Cardiac muscle cell (in vitro differentiated cells and primary cell): Measurements from ENCODE around the gene AFF2. TPM values are rescaled to one million over a fixed set of nuclear protein-coding genes. Genes with fewer than 3 reads are reported as not detected.
A peak's percentile ranks its signal among the peaks of the same experiment; 100 is the strongest.

ENCODE experiments used
- DNase-seq, 2 donors: peaks; one replicate each; pipeline versions ENCODE4 v3.0.0 to v3.0.0-alpha.2; 2010 to 2017; ENCODE audit warnings: low read depth in 1 of 2, low spot score in 1 of 2
- H3K27ac ChIP-seq: fragments of 200-600 bp; sonication (generic); 2 replicates; pipeline ENCODE4 v1.5.1; 2016
- H3K27me3 ChIP-seq: fragments of 200-600 bp; sonication (generic); 2 replicates; pipeline ENCODE4 v1.6.0; 2016; ENCODE audit warnings: control low read depth
- H3K36me3 ChIP-seq: fragments of 200-600 bp; sonication (generic); 2 replicates; pipeline ENCODE4 v1.5.1; 2016; ENCODE audit warnings: control low read depth
- H3K4me1 ChIP-seq: fragments of 200-600 bp; sonication (generic); 2 replicates; pipeline ENCODE4 v1.8.1; 2017; ENCODE audit warnings: low read depth, mild to moderate bottlenecking, mixed run types
- H3K4me3 ChIP-seq: fragments of 200-600 bp; sonication (generic); 2 replicates; pipeline ENCODE4 v1.5.1; 2016; ENCODE audit warnings: mild to moderate bottlenecking
- H3K9me3 ChIP-seq: fragments of 200-600 bp; sonication (generic); 2 replicates; pipeline ENCODE4 v1.5.1; 2017; ENCODE audit warnings: low read depth, mild to moderate bottlenecking, control low read depth
- polyA plus RNA-seq: library from polyadenylated mRNA; unstranded; fragments of >200 nt; fragmentation: Nextera tagmentation; extraction: Ambion mirVana; gene quantifications from 2 replicates; pipeline ENCODE4 v1.2.1, GENCODE V29; 2016
- total RNA-seq: library from RNA; depleted of rRNA; stranded (reverse); fragments of >200 nt; gene quantifications from 2 replicates; pipeline ENCODE4 v1.2.3, GENCODE V29; 2016
- TF ChIP-seq, protein P1 (sequence below): IDR thresholded peaks from 2 replicates; pipeline ENCODE4 v1.5.1; 2012; ENCODE audit warnings: low read depth, mild to moderate bottlenecking, low read length

AFF2 gene
- total and polyA plus RNA-seq, 2 experiments from 2014 or later, result 4.4 to 8.3 TPM

DNA sequence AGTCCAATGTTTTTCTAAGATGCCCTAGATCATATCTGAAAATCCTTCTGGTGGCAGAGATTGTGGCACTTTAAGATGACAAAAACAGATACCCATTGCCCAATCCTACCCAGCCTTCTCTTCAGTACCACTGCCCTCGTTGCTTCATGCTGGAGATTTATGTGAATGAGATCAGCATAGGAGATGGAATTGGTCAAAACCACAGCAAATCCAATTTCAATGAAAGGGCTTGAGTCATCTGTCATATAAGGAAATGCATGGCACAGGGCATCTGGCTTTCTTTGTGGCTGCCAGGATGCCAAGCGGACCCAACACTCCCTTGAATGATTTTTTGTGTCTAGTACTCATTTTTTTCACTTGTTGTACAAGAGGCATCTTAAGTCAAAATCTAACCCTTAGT, 16.8 kb downstream of the AFF2 start:
- no peaks in the 10 kb centered on the region for H3K36me3 ChIP-seq
- H3K27me3 ChIP-seq, result no peaks in the 10 kb centered on the region
- H3K27ac ChIP-seq, result no peak overlapping the region
- H3K9me3 ChIP-seq, result no peaks in the 10 kb centered on the region
- H3K4me1 ChIP-seq, result peaks cover 6% of the 10 kb centered on the region
- no peak overlapping the region for H3K4me3 ChIP-seq
- no peak for DNase-seq
- TF ChIP-seq, protein P1, sequence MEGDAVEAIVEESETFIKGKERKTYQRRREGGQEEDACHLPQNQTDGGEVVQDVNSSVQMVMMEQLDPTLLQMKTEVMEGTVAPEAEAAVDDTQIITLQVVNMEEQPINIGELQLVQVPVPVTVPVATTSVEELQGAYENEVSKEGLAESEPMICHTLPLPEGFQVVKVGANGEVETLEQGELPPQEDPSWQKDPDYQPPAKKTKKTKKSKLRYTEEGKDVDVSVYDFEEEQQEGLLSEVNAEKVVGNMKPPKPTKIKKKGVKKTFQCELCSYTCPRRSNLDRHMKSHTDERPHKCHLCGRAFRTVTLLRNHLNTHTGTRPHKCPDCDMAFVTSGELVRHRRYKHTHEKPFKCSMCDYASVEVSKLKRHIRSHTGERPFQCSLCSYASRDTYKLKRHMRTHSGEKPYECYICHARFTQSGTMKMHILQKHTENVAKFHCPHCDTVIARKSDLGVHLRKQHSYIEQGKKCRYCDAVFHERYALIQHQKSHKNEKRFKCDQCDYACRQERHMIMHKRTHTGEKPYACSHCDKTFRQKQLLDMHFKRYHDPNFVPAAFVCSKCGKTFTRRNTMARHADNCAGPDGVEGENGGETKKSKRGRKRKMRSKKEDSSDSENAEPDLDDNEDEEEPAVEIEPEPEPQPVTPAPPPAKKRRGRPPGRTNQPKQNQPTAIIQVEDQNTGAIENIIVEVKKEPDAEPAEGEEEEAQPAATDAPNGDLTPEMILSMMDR, result no peak

DNA sequence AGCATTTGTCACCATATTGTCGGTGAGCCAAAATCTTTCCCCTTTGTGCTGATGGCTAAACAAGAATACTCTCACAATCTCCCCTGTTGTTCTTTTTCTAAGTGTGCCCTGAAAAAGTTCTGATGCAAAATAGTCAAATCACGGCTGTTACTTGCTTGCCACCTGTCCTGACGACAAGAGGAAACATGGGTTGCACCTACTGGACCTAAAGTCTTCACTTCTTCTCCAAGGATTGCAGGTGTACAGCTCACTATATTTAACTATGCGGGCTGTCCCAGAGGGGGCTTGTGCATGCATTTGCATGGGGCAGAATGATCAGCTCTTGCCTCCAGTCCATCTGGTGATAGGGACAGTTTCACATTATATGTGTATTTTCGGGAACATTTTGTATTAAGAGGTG, 21.6 kb downstream of the AFF2 start:
- TF ChIP-seq, protein P1, result no peak
- Histone ChIP-seq H3K27me3 (no peaks in the 10 kb centered on the region), H3K4me1 (peaks cover 6% of the 10 kb centered on the region), H3K9me3 (no peaks in the 10 kb centered on the region), H3K27ac (no peak overlapping the region), H3K36me3 (no peaks in the 10 kb centered on the region), H3K4me3 (no peak overlapping the region)
- no peak for DNase-seq

DNA sequence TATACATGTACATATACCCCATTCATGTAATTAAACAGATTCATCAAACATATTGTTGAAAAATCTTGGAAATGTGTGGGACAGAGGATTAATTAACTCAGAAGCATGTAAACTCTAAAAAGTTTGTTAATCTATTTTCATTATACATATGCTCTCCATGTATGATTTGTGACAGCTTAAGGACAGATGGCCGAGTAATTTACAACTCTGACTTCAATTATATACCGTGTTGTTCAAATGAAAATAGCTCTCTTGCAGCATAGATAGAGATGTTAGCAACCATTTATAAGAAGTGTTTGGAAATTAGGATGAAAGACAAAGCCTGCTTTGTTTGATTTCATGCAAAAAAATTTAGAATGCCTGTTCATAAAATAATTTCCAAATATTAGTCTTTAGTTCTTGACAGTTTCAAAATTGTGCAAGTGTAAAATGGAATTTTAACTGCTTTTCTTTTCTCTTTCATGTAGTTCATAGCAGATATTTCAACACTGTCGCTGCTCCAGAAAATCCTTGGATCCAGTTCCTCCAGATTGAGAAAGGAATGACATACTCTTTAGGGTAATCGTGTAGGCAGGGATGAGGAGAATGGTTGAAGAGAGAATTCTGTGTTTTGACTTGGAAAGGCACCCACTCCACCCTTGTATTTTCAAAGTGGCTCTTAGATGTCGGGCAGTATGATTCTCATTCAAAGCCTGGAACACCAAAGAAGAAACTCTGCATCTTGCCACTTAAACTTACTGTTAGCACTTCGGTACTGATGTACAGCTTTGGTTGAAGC, 23.1 kb downstream of the AFF2 start:
- peak in 1 of 2 donors; percentile 0 for DNase-seq
- Histone ChIP-seq H3K9me3 (no peaks in the 10 kb centered on the region), H3K27ac (no peak overlapping the region)

DNA sequence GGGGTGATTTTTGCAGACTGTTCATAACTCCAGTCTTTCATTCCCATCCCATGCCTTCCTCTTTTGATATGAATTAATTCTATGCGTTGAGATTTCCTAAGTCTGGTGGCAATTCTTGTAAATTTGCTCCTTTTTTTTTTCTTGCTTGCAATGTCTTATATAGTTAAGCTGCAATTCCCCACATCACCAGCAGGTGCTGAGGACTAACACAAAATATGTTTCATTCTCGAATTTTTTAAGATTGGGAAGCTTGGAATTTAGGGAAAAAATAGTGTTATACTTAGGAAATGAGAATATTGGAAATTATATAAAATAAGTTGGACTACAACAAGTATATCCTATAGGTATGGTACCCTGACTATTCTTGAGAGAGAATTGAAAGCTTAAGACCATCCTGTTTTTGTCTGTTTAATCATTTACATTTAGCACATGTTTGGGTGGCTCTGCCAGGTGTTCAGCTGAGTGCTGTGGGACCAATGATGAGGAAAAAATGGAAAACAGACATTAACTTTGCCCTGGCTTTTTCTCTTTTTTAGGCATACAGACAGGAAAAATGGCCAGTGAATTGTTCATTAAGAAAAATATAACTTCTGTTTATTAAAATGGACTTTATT, 30.2 kb downstream of the AFF2 start:
- H3K36me3 ChIP-seq, result no peaks in the 10 kb centered on the region
- no peaks in the 10 kb centered on the region for H3K9me3 ChIP-seq
- DNase-seq, result peak in 1 of 2 donors; percentile 50
- no peak overlapping the region for H3K4me3 ChIP-seq
- H3K4me1 ChIP-seq, result no peaks in the 10 kb centered on the region
- H3K27ac ChIP-seq, result no peak overlapping the region
- TF ChIP-seq, protein P1, result peak; percentile 67
- no peaks in the 10 kb centered on the region for H3K27me3 ChIP-seq

More for the DNA sequence above, 23.1 kb downstream of the AFF2 start:
- Histone ChIP-seq H3K4me1 (peaks cover 3% of the 10 kb centered on the region), H3K27me3 (no peaks in the 10 kb centered on the region), H3K36me3 (no peaks in the 10 kb centered on the region), H3K4me3 (no peak overlapping the region)
- TF ChIP-seq, protein P1, result no peak

DNA sequence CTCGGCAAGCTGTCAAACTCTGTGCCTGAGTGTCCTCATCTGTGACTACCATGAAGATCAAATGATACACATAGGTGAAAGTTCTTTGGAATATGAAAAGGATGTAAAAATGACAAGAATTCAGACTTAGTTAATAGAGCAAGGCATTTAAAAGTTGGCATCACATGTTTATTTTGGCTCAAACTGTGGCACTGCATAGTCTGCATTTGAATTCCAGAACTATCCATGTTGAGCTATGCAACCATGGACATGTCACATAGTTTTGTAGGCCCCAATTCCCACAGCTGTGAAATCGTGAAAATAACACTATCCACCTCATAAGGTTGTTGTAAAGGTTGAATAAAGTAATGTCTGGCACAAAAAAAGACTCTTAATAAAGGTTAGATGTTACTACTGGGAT, 33.9 kb downstream of the AFF2 start:
- TF ChIP-seq, protein P1, result no peak
- Histone ChIP-seq H3K9me3 (no peaks in the 10 kb centered on the region), H3K4me3 (no peak overlapping the region), H3K36me3 (no peaks in the 10 kb centered on the region), H3K27ac (no peak overlapping the region), H3K27me3 (no peaks in the 10 kb centered on the region), H3K4me1 (no peaks in the 10 kb centered on the region)
- DNase-seq, result no peak
